Measurements from ENCODE around the gene ZFC3H1.

DNA sequence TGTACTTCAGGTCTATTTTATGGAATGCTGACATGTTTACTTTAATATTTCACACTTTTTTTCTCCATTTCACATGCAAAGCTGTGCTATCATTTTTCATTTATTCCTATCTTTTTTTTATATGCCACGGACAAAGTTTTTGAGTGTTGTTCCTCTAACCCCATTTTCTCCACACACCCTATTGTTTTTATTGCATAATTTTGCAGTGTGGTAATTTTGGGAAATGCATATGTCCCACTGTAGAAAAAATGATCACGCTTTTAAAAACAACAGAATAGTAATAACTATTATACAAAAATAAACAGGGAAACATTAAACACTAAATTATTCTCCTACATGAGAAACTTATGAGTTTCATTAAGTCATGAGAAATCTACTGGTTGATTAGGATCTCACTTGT lies 14.2 kb downstream of the ZFC3H1 start:
- TF ChIP-seq CTCF (conservative IDR thresholded peaks at IDR 0.05; ENCODE audit: low read length) = no peak
- no peak for TF ChIP-seq EZH2phosphoT487 (IDR thresholded peaks at IDR 0.05; ENCODE audit: borderline replicate concordance, low read depth, low read length)

Measured in OCI-LY7 (cell line).